GM12878 (cell line): ENCODE results near the gene USP12. TPM values are rescaled to one million over a fixed set of nuclear protein-coding genes. Genes with fewer than 3 reads are reported as not detected.

Experiments
- CTCF ChIP-seq, 3 experiments: IDR thresholded peaks in 2 of 3; conservative IDR thresholded peaks in 1 of 3; 2 replicates each; pipeline ENCODE4 v1.5.1; 2011; ENCODE audit warnings: low read depth in 3 of 3, low read length in 3 of 3, mild to moderate bottlenecking in 3 of 3, control low read depth in 2 of 3, moderate library complexity in 2 of 3, inconsistent platforms in 1 of 3, mixed read lengths in 1 of 3; ENCODE audit not compliant: control insufficient read depth in 2 of 3, insufficient read depth in 1 of 3; ENCODE audit errors: extremely low read depth in 1 of 3
- FOS ChIP-seq: IDR thresholded peaks from 3 replicates; pipeline ENCODE4 v1.6.1; 2011; ENCODE audit warnings: borderline replicate concordance; ENCODE audit not compliant: insufficient read length; ENCODE audit errors: extremely low read depth
- GATAD2B ChIP-seq: fragments of 450-650 bp; conservative IDR thresholded peaks from 2 replicates; pipeline ENCODE4 v1.6.1; 2017; ENCODE audit warnings: low read depth, mild to moderate bottlenecking, moderate library complexity
- JUND ChIP-seq: IDR thresholded peaks from 2 replicates; pipeline ENCODE4 v1.6.1; 2012; ENCODE audit warnings: low read depth, mild to moderate bottlenecking, low read length, improper control_type of control experiment, moderate library complexity
- NFXL1 ChIP-seq: fragments of 450-650 bp; IDR thresholded peaks from 2 replicates; pipeline ENCODE4 v1.6.1; 2017; ENCODE audit warnings: antibody characterized with exemption, mild to moderate bottlenecking, borderline replicate concordance
- NFYB ChIP-seq: IDR thresholded peaks from 2 replicates; pipeline ENCODE4 v1.6.1; 2011; ENCODE audit warnings: low read depth, mild to moderate bottlenecking, low read length, improper control_type of control experiment, moderate library complexity; ENCODE audit not compliant: insufficient read depth
- REST ChIP-seq: IDR thresholded peaks from 2 replicates; pipeline ENCODE4 v1.6.1; 2012; ENCODE audit warnings: mild to moderate bottlenecking, low read depth, low read length
- SIX5 ChIP-seq: IDR thresholded peaks from 2 replicates; pipeline ENCODE4 v1.6.1; 2011; ENCODE audit warnings: mild to moderate bottlenecking, low read depth, low read length, moderate library complexity; ENCODE audit not compliant: severe bottlenecking
- SREBF1 ChIP-seq: IDR thresholded peaks from 2 replicates; pipeline ENCODE4 v1.6.1; 2012; ENCODE audit warnings: mild to moderate bottlenecking, low read length
- ZNF687 ChIP-seq: fragments of 450-650 bp; IDR thresholded peaks from 2 replicates; pipeline ENCODE4 v1.6.1; 2017; ENCODE audit warnings: mild to moderate bottlenecking, moderate library complexity
- polyA plus RNA-seq, 11 experiments: library from polyadenylated mRNA; depleted of rRNA in 4 of 11; unstranded in 6 of 11; stranded (reverse) in 5 of 11; fragments of >200 nt; fragmentation: Nextera tagmentation in 4 of 11; fragmentation: Illumina TruSeq in 1 of 11; extraction: Ambion mirVana in 4 of 11; extraction: Trizol in 1 of 11; gene quantifications; 1 replicate in 1 of 11; 2 replicates in 10 of 11; pipeline versions ENCODE4 v1.2.1 to v1.2.3, GENCODE V29; 2011 to 2016; ENCODE audit warnings: inconsistent platforms in 2 of 11, missing spikeins in 2 of 11, low read depth in 1 of 11
- total RNA-seq, 4 experiments: library from RNA; depleted of rRNA in 3 of 4; stranded (reverse); fragments of >200 nt in 3 of 4; fragmentation: Illumina TruSeq in 1 of 4; extraction: Trizol in 1 of 4; gene quantifications; 2 replicates each; pipeline versions ENCODE4 v1.2.1 to v1.2.3, GENCODE V29; 2013 to 2021

Gene USP12
- total and polyA plus RNA-seq, 10 of the 15 experiments (the other 5 are each of a cell fraction or from before 2014, with no cell fraction given), result 3.5 to 32.2 (median 24.6) TPM

- TF ChIP-seq REST (no peak), SREBF1 (no peak), NFYB (no peak), NFXL1 (no peak), CTCF (IDR thresholded peaks at IDR 0.05 in 2 of 3, conservative IDR thresholded peaks at IDR 0.05 in 1 of 3; ENCODE audit: control insufficient read depth in 2 of 3, extremely low read depth in 1 of 3, insufficient read depth in 1 of 3, low read depth in 3 of 3, low read length in 3 of 3) (no peak), ZNF687 (no peak), SIX5 (no peak), GATAD2B (no peak), FOS (no peak), JUND (no peak)
Measured at GRCh38 chr13:27064252-27064995, 107.2 kb downstream of the USP12 start (continued).
